Cardiac fibroblast (primary cell): Measurements from ENCODE around the gene OPA1.

ENCODE experiments used
- DNase-seq, 2 donors: peaks; one replicate each; pipeline versions ENCODE4 v3.0.0 to v3.0.0-alpha.2; 2010; ENCODE audit warnings: low read depth in 2 of 2
- H3K4me3 ChIP-seq, 2 donors: replicated peaks in 1 of 2; 1 replicate in 1 of 2; 2 replicates in 1 of 2; pipeline ENCODE4 v1.5.1; 2011; ENCODE audit warnings: low read depth in 2 of 2, low read length in 2 of 2, mild to moderate bottlenecking in 2 of 2, moderate library complexity in 1 of 2
- CTCF ChIP-seq: IDR thresholded peaks from one replicate; pipeline ENCODE4 v1.5.1; 2011; ENCODE audit warnings: low read depth, mild to moderate bottlenecking, low read length, inconsistent platforms

The OPA1 gene

DNA sequence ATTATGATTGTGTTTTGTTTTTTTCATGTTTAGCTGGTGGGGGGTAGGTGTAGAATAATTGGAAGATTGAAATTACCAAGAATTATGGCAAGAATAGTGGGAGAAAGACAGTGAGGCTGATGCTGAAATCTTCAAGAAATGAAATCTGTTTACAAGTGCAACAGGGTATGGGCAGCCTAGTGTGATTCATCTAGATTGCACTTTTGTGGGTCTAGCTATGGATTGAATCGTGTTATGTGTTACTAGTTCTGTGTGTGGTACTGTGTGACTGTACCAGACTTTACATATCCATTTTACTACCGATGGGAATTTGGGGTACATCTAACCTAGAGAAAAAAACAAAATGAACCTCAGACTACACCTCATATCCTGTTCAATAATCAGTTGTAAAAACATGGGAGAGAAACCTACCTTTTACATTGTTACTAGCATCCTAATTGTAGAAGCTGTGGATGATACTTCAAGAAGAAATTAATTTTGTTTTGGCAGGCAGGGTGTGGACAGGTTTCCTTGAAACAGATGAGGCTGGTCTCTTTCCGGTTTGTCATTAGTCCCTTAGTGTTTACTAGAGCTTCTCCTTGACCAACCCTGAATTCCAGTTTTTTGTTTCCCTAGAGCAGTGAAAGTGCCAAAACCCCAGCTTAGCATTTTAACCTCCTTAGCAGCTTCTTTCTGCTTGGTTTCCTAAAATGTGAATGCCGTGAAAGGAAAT lies 47.9 kb downstream of the OPA1 start:
- H3K4me3 ChIP-seq = no peak overlapping the region
- peak in 1 of 2 donors; percentile 32 for DNase-seq
- no peak for TF ChIP-seq CTCF

DNA sequence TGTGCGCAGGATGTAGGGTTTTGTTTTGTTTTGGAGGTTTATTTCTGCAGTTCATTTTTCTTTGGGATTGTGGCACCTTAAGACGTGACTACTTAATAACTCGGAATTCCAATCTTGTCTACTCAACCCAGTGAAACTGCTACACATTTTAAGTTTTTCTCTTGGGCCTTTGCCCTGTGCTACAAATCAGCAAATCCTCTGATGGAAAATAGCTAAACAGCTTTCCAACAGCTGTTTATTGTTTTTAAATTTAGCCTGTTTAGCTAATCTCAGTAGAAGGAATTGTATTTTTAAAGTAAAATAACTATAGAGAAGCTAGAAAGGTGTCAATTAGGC lies 48.4 kb downstream of the OPA1 start:
- TF ChIP-seq CTCF = no peak
- DNase-seq = no peak

GRCh38 chr3:193645806-193646205 lies 52.8 kb downstream of the OPA1 start:
- TF ChIP-seq CTCF = no peak
- no peak overlapping the region for H3K4me3 ChIP-seq
- DNase-seq = peak in 1 of 2 donors; percentile 18

More for the DNA sequence above, 48.4 kb downstream of the OPA1 start:
- H3K4me3 ChIP-seq = no peak overlapping the region

GRCh38 chr3:193648542-193649076 lies 55.6 kb downstream of the OPA1 start:
- no peak overlapping the region for H3K4me3 ChIP-seq
- no peak for TF ChIP-seq CTCF
- no peak for DNase-seq

- H3K4me3 ChIP-seq = no peak overlapping the region
- no peak for DNase-seq
- no peak for TF ChIP-seq CTCF
Observed at GRCh38 chr3:193650585-193650984, 57.6 kb downstream of the OPA1 start.

DNA sequence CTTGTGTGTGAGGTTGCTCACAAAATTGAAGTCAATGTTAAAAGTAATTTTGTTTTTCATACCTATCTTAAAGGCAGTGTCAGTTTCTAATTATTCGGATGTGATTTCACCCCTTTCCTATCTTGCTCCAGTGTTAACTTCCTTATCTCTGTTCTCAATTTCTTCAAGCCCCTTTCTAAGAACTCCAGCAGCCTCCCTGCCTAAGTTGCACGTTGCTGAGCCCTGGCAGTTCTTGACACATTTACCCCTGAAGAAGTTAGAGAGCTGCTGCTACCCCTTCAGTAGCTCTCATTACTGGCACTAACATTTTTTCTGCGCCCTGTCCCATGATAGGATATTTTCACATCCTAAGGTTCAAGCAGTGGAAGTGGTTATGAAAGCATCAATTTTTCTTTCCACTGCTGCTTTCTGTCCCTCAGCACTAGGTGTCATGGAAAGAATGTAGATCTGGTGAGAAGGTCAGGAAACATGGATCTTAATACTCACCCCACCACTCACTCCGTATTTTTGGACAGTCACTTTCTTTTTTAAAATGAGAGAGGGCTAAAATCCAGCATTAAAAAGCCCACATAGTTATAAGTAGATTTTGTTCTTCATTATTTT lies 62.9 kb downstream of the OPA1 start:
- TF ChIP-seq CTCF = no peak
- DNase-seq = peak in 1 of 2 donors; percentile 12
- no peak overlapping the region for H3K4me3 ChIP-seq
